ENCODE data around the gene CWF19L2.

CWF19L2 gene

GRCh38 chr11:107439586-107440167 lies 17.9 kb downstream of the CWF19L2 start:
- peaks cover 5 to 38% (median 18%) of the 10 kb centered on the region in 4 experiments for H3K36me3 ChIP-seq (ENCODE audit: control insufficient read depth in 4 of 4, insufficient read depth in 4 of 4, low read length in 3 of 4)
- no peaks in the 10 kb centered on the region for H3K9me3 ChIP-seq (ENCODE audit: control extremely low read depth in 1 of 5, control insufficient read depth in 4 of 5, insufficient read depth in 2 of 5, low read depth in 1 of 5, low read length in 4 of 5)
- H3K27me3 ChIP-seq (replicated peaks in 2 of 5; ENCODE audit: control insufficient read depth in 4 of 5, insufficient read depth in 5 of 5, low read length in 4 of 5) = no peaks in the 10 kb centered on the region
- H3K4me3 ChIP-seq (ENCODE audit: control insufficient read depth in 1 of 7, extremely low read depth in 1 of 7, insufficient read depth in 4 of 7, low read depth in 2 of 7, low read length in 6 of 7) = no peak overlapping the region
- 86% methylated on average over 5 of the region's 6 CpGs for WGBS (ENCODE audit: insufficient coverage)
- CTCF ChIA-PET = no interaction called here
- POLR2A ChIA-PET = no interaction called here
- H3K27ac ChIP-seq (ENCODE audit: insufficient read depth in 1 of 2, low read depth in 1 of 2, low read length in 2 of 2, poor library complexity in 1 of 2, severe bottlenecking in 2 of 2) = no peak overlapping the region
- DNase-seq = no peak
- no peaks in the 10 kb centered on the region for H3K4me1 ChIP-seq (ENCODE audit: control extremely low read depth in 1 of 4, control insufficient read depth in 4 of 4, insufficient read depth in 4 of 4, low read length in 3 of 4)

- H3K4me3 ChIP-seq (ENCODE audit: control insufficient read depth in 1 of 7, extremely low read depth in 1 of 7, insufficient read depth in 4 of 7, low read depth in 2 of 7, low read length in 6 of 7) = no peak overlapping the region
- DNase-seq = no peak
- CTCF ChIA-PET = no interaction called here
- H3K4me1 ChIP-seq (ENCODE audit: control extremely low read depth in 1 of 4, control insufficient read depth in 4 of 4, insufficient read depth in 4 of 4, low read length in 3 of 4) = no peaks in the 10 kb centered on the region
- H3K36me3 ChIP-seq (ENCODE audit: control insufficient read depth in 4 of 4, insufficient read depth in 4 of 4, low read length in 3 of 4) = peaks cover 3 to 34% (median 12%) of the 10 kb centered on the region in 4 experiments
- no CpG with 5 or more reads among the region's 1 CpG for WGBS (ENCODE audit: insufficient coverage)
- H3K27me3 ChIP-seq (replicated peaks in 2 of 5; ENCODE audit: control insufficient read depth in 4 of 5, insufficient read depth in 5 of 5, low read length in 4 of 5) = no peaks in the 10 kb centered on the region
- no peaks in the 10 kb centered on the region for H3K9me3 ChIP-seq (ENCODE audit: control extremely low read depth in 1 of 5, control insufficient read depth in 4 of 5, insufficient read depth in 2 of 5, low read depth in 1 of 5, low read length in 4 of 5)
- POLR2A ChIA-PET = no interaction called here
- no peak overlapping the region for H3K27ac ChIP-seq (ENCODE audit: insufficient read depth in 1 of 2, low read depth in 1 of 2, low read length in 2 of 2, poor library complexity in 1 of 2, severe bottlenecking in 2 of 2)
Measured at GRCh38 chr11:107438148-107438547, 19.5 kb downstream of the CWF19L2 start.

- Histone ChIP-seq H3K4me3 (ENCODE audit: control insufficient read depth in 1 of 7, extremely low read depth in 1 of 7, insufficient read depth in 4 of 7, low read depth in 2 of 7, low read length in 6 of 7) (no peak overlapping the region), H3K27ac (ENCODE audit: insufficient read depth in 1 of 2, low read depth in 1 of 2, low read length in 2 of 2, poor library complexity in 1 of 2, severe bottlenecking in 2 of 2) (no peak overlapping the region), H3K36me3 (ENCODE audit: control insufficient read depth in 4 of 4, insufficient read depth in 4 of 4, low read length in 3 of 4) (peaks cover 0 to 7% (median 3%) of the 10 kb centered on the region in 4 experiments), H3K9me3 (ENCODE audit: control extremely low read depth in 1 of 5, control insufficient read depth in 4 of 5, insufficient read depth in 2 of 5, low read depth in 1 of 5, low read length in 4 of 5) (no peaks in the 10 kb centered on the region), H3K27me3 (replicated peaks in 2 of 5; ENCODE audit: control insufficient read depth in 4 of 5, insufficient read depth in 5 of 5, low read length in 4 of 5) (no peaks in the 10 kb centered on the region), H3K4me1 (ENCODE audit: control extremely low read depth in 1 of 4, control insufficient read depth in 4 of 4, insufficient read depth in 4 of 4, low read length in 3 of 4) (peaks cover 0 to 3% (median 0%) of the 10 kb centered on the region in 4 experiments)
- WGBS (ENCODE audit: insufficient coverage) = no CpG with 5 or more reads among the region's 3 CpGs
- POLR2A ChIA-PET = no interaction called here
- no peak for DNase-seq
- CTCF ChIA-PET = interaction anchor here (0.6 kb wide), 1 partner anchor 749 kb away, joined by 4 read pairs; no protein-coding TSS in a partner anchor
Measured at GRCh38 chr11:107430525-107430924, 27.1 kb downstream of the CWF19L2 start.

GRCh38 chr11:107427569-107428180 lies 29.9 kb downstream of the CWF19L2 start:
- no peaks in the 10 kb centered on the region for H3K9me3 ChIP-seq (ENCODE audit: control extremely low read depth in 1 of 5, control insufficient read depth in 4 of 5, insufficient read depth in 2 of 5, low read depth in 1 of 5, low read length in 4 of 5)
- CTCF ChIA-PET = no interaction called here
- peak overlapping the region in 1 of 7 experiments; percentile 24 for H3K4me3 ChIP-seq (ENCODE audit: control insufficient read depth in 1 of 7, extremely low read depth in 1 of 7, insufficient read depth in 4 of 7, low read depth in 2 of 7, low read length in 6 of 7)
- POLR2A ChIA-PET = no interaction called here
- peaks cover 0 to 7% (median 5%) of the 10 kb centered on the region in 4 experiments for H3K36me3 ChIP-seq (ENCODE audit: control insufficient read depth in 4 of 4, insufficient read depth in 4 of 4, low read length in 3 of 4)
- H3K4me1 ChIP-seq (ENCODE audit: control extremely low read depth in 1 of 4, control insufficient read depth in 4 of 4, insufficient read depth in 4 of 4, low read length in 3 of 4) = peaks cover 0 to 3% (median 0%) of the 10 kb centered on the region in 4 experiments
- no peak overlapping the region for H3K27ac ChIP-seq (ENCODE audit: insufficient read depth in 1 of 2, low read depth in 1 of 2, low read length in 2 of 2, poor library complexity in 1 of 2, severe bottlenecking in 2 of 2)
- peak; percentile 55 to 88 (median 79) for DNase-seq
- 0% methylated on average over 1 of the region's 2 CpGs for WGBS (ENCODE audit: insufficient coverage)
- no peaks in the 10 kb centered on the region for H3K27me3 ChIP-seq (replicated peaks in 2 of 5; ENCODE audit: control insufficient read depth in 4 of 5, insufficient read depth in 5 of 5, low read length in 4 of 5)

- POLR2A ChIA-PET = no interaction called here
- H3K4me1 ChIP-seq (ENCODE audit: control extremely low read depth in 1 of 4, control insufficient read depth in 4 of 4, insufficient read depth in 4 of 4, low read length in 3 of 4) = no peaks in the 10 kb centered on the region
Measured at GRCh38 chr11:107413352-107413751, 44.3 kb downstream of the CWF19L2 start.

GRCh38 chr11:107408762-107409211 lies 48.8 kb downstream of the CWF19L2 start:
- no peak overlapping the region for H3K4me3 ChIP-seq (ENCODE audit: control insufficient read depth in 1 of 7, extremely low read depth in 1 of 7, insufficient read depth in 4 of 7, low read depth in 2 of 7, low read length in 6 of 7)
- peaks cover 0 to 13% (median 2%) of the 10 kb centered on the region in 4 experiments for H3K36me3 ChIP-seq (ENCODE audit: control insufficient read depth in 4 of 4, insufficient read depth in 4 of 4, low read length in 3 of 4)
- ChIA-PET CTCF (no interaction called here), POLR2A (no interaction called here)
- no CpG with 5 or more reads among the region's 1 CpG for WGBS (ENCODE audit: insufficient coverage)
- no peaks in the 10 kb centered on the region for H3K4me1 ChIP-seq (ENCODE audit: control extremely low read depth in 1 of 4, control insufficient read depth in 4 of 4, insufficient read depth in 4 of 4, low read length in 3 of 4)
- H3K9me3 ChIP-seq (ENCODE audit: control extremely low read depth in 1 of 5, control insufficient read depth in 4 of 5, insufficient read depth in 2 of 5, low read depth in 1 of 5, low read length in 4 of 5) = no peaks in the 10 kb centered on the region
- H3K27me3 ChIP-seq (replicated peaks in 2 of 5; ENCODE audit: control insufficient read depth in 4 of 5, insufficient read depth in 5 of 5, low read length in 4 of 5) = no peaks in the 10 kb centered on the region
- DNase-seq = no peak
- no peak overlapping the region for H3K27ac ChIP-seq (ENCODE audit: insufficient read depth in 1 of 2, low read depth in 1 of 2, low read length in 2 of 2, poor library complexity in 1 of 2, severe bottlenecking in 2 of 2)

More at GRCh38 chr11:107413352-107413751, 44.3 kb downstream of the CWF19L2 start:
- Histone ChIP-seq H3K27me3 (replicated peaks in 2 of 5; ENCODE audit: control insufficient read depth in 4 of 5, insufficient read depth in 5 of 5, low read length in 4 of 5) (no peaks in the 10 kb centered on the region), H3K4me3 (ENCODE audit: control insufficient read depth in 1 of 7, extremely low read depth in 1 of 7, insufficient read depth in 4 of 7, low read depth in 2 of 7, low read length in 6 of 7) (no peak overlapping the region), H3K27ac (ENCODE audit: insufficient read depth in 1 of 2, low read depth in 1 of 2, low read length in 2 of 2, poor library complexity in 1 of 2, severe bottlenecking in 2 of 2) (no peak overlapping the region), H3K9me3 (ENCODE audit: control extremely low read depth in 1 of 5, control insufficient read depth in 4 of 5, insufficient read depth in 2 of 5, low read depth in 1 of 5, low read length in 4 of 5) (no peaks in the 10 kb centered on the region), H3K36me3 (ENCODE audit: control insufficient read depth in 4 of 4, insufficient read depth in 4 of 4, low read length in 3 of 4) (peaks cover 0 to 17% (median 3%) of the 10 kb centered on the region in 4 experiments)
- no CpG with 5 or more reads among the region's 1 CpG for WGBS (ENCODE audit: insufficient coverage)
- CTCF ChIA-PET = no interaction called here
- no peak for DNase-seq

GRCh38 chr11:107405260-107405659 lies 52.4 kb downstream of the CWF19L2 start:
- Histone ChIP-seq H3K4me3 (ENCODE audit: control insufficient read depth in 1 of 7, extremely low read depth in 1 of 7, insufficient read depth in 4 of 7, low read depth in 2 of 7, low read length in 6 of 7) (no peak overlapping the region), H3K4me1 (ENCODE audit: control extremely low read depth in 1 of 4, control insufficient read depth in 4 of 4, insufficient read depth in 4 of 4, low read length in 3 of 4) (no peaks in the 10 kb centered on the region), H3K27ac (ENCODE audit: insufficient read depth in 1 of 2, low read depth in 1 of 2, low read length in 2 of 2, poor library complexity in 1 of 2, severe bottlenecking in 2 of 2) (no peak overlapping the region), H3K36me3 (ENCODE audit: control insufficient read depth in 4 of 4, insufficient read depth in 4 of 4, low read length in 3 of 4) (peaks cover 3 to 12% (median 4%) of the 10 kb centered on the region in 4 experiments), H3K27me3 (replicated peaks in 2 of 5; ENCODE audit: control insufficient read depth in 4 of 5, insufficient read depth in 5 of 5, low read length in 4 of 5) (no peaks in the 10 kb centered on the region), H3K9me3 (ENCODE audit: control extremely low read depth in 1 of 5, control insufficient read depth in 4 of 5, insufficient read depth in 2 of 5, low read depth in 1 of 5, low read length in 4 of 5) (peaks cover 0 to 7% (median 0%) of the 10 kb centered on the region in 5 experiments)
- POLR2A ChIA-PET = no interaction called here
- WGBS (ENCODE audit: insufficient coverage) = 100% methylated on average over 1 of the region's 1 CpG
- CTCF ChIA-PET = no interaction called here
- DNase-seq = no peak

Data from common myeloid progenitor, CD34-positive (primary cell).